CD8-positive, alpha-beta memory T cell (primary cell): Measurements from ENCODE around the gene PDIA6. TPM values are rescaled to one million over a fixed set of nuclear protein-coding genes. Genes with fewer than 3 reads are reported as not detected.
"Not testable (repeated sequence)": the region's sequence is repeated elsewhere in the genome, so short reads cannot be mapped to it uniquely, and the experiment has no call there.

Source experiments
- CTCF ChIA-PET: fragments of 350-600 bp; sonication (Branson Sonifier 250); formaldehyde crosslinking; loops from one replicate; lab custom pipeline; 2021; ENCODE audit warnings: antibody characterized with exemption; lab: Charles Lee
- POLR2A ChIA-PET: fragments of 350-600 bp; sonication (Branson Sonifier 250); formaldehyde crosslinking; loops from one replicate; lab custom pipeline; 2021; ENCODE audit warnings: antibody characterized with exemption; lab: Charles Lee
- DNase-seq, 5 donors: peaks; one replicate each; pipeline versions ENCODE4 v3.0.0 to v3.0.0-alpha.2; 2020 to 2022; ENCODE audit warnings: mixed read lengths in 1 of 5
- H3K27ac ChIP-seq: one replicate; pipeline ENCODE4 v1.7.0; 2013; ENCODE audit warnings: low read depth, mild to moderate bottlenecking, low read length, moderate library complexity
- H3K27me3 ChIP-seq: 2 replicates; pipeline ENCODE4 v1.7.0; 2013; ENCODE audit warnings: low read length, mild to moderate bottlenecking; ENCODE audit not compliant: insufficient read depth, poor library complexity, severe bottlenecking
- H3K36me3 ChIP-seq: 2 replicates; pipeline ENCODE4 v1.7.0; 2013; ENCODE audit warnings: mild to moderate bottlenecking, low read length, moderate library complexity; ENCODE audit not compliant: insufficient read depth
- H3K4me1 ChIP-seq: 2 replicates; pipeline ENCODE4 v1.7.0; 2013; ENCODE audit warnings: mild to moderate bottlenecking, low read length, moderate library complexity; ENCODE audit not compliant: insufficient read depth
- H3K4me3 ChIP-seq: 2 replicates; pipeline ENCODE4 v1.7.0; 2013; ENCODE audit warnings: mild to moderate bottlenecking, low read length
- H3K9me3 ChIP-seq: 2 replicates; pipeline ENCODE4 v1.7.0; 2013; ENCODE audit warnings: mild to moderate bottlenecking, low read length
- H3K27ac Mint-ChIP-seq, 8 donors: one replicate each; pipeline ENCODE4 v1.8.0; 2020 to 2021; ENCODE audit warnings: mixed read lengths in 8 of 8, mild to moderate bottlenecking in 6 of 8, inconsistent platforms in 3 of 8, moderate library complexity in 3 of 8
- H3K27me3 Mint-ChIP-seq, 2 donors: one replicate each; pipeline ENCODE4 v1.8.0; 2020 to 2021; ENCODE audit warnings: mixed read lengths in 2 of 2, mild to moderate bottlenecking in 1 of 2, moderate library complexity in 1 of 2
- H3K36me3 Mint-ChIP-seq, 3 donors: one replicate each; pipeline ENCODE4 v1.8.0; 2020 to 2021; ENCODE audit warnings: mixed read lengths in 3 of 3, inconsistent platforms in 1 of 3, mild to moderate bottlenecking in 1 of 3
- H3K4me1 Mint-ChIP-seq, 3 donors: one replicate each; pipeline ENCODE4 v1.8.0; 2020 to 2021; ENCODE audit warnings: mixed read lengths in 3 of 3, inconsistent platforms in 1 of 3, mild to moderate bottlenecking in 1 of 3
- H3K4me3 Mint-ChIP-seq, 7 donors: one replicate each; pipeline ENCODE4 v1.8.0; 2020 to 2021; ENCODE audit warnings: mixed read lengths in 7 of 7, mild to moderate bottlenecking in 6 of 7, moderate library complexity in 4 of 7, inconsistent platforms in 2 of 7
- H3K9me3 Mint-ChIP-seq, 5 donors: one replicate each; pipeline ENCODE4 v1.8.0; 2020 to 2022; ENCODE audit warnings: mixed read lengths in 5 of 5, mild to moderate bottlenecking in 3 of 5, moderate library complexity in 2 of 5, inconsistent platforms in 1 of 5
- polyA plus RNA-seq: library from polyadenylated mRNA; unstranded; fragments of 300-500 nt; fragmentation: Illumina TruSeq; gene quantifications from one replicate; pipeline ENCODE4 v1.2.3, GENCODE V29; 2021
- total RNA-seq, 2 experiments: library from RNA; stranded (reverse); gene quantifications; one replicate each; pipeline ENCODE4 v1.2.3, GENCODE V29; 2021

PDIA6 gene
- total and polyA plus RNA-seq, 3 experiments from 2014 or later: 158 to 181 (median 178) TPM

DNA sequence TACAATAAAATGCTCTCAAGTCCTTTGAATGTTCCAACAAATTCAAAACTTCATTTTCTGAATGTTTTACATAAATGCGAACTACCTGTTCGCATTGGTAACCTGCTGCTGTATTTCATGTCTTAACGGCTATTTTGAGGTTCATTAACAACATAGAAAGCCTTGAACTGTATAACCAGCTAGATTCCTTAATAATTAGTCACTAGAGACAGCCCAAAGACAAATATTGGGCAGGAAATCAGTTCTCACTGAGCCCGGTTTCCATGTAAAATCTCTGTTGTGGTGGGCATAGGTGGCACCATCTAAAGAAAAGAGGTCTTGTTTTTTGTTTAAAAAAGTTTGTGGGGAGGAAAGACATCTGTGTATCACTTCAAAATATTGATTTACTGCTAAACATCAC, 29.2 kb downstream of the PDIA6 start:
- CTCF ChIA-PET: no interaction called here
- H3K4me3 Mint-ChIP-seq: no peak overlapping the region
- peaks cover 9 to 86% (median 37%) of the 10 kb centered on the region in 3 donors for H3K36me3 Mint-ChIP-seq

DNA sequence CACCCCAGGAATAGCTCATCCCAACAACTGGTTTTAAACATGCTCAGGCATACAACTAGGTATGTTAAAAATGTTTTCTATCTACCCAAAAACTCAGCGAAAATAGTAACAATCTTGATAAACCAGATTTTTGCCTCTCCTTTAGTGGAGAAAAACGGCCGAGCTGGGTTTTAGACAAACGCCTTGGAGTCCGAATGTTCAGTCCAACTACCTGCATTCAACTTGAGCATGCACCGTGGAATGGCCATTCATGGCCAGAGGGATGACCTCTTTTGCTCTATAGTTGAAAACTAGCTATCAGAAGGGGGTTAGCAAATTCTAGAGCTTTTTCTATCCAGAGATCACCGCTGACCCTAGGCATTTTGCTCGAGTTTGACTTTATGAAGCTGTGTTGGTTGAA, 30.8 kb downstream of the PDIA6 start:
- H3K4me3 Mint-ChIP-seq: no peak overlapping the region
- Histone ChIP-seq H3K27ac (no peak overlapping the region), H3K4me1 (no peaks in the 10 kb centered on the region), H3K9me3 (no peaks in the 10 kb centered on the region), H3K36me3 (peaks cover 46% of the 10 kb centered on the region), H3K27me3 (no peaks in the 10 kb centered on the region), H3K4me3 (no peak overlapping the region)
- H3K36me3 Mint-ChIP-seq: peaks cover 6 to 73% (median 23%) of the 10 kb centered on the region in 3 donors
- ChIA-PET CTCF (no interaction called here), POLR2A (no interaction called here)
- no peak for DNase-seq
- no peaks in the 10 kb centered on the region for H3K27me3 Mint-ChIP-seq
- no peak overlapping the region for H3K27ac Mint-ChIP-seq
- H3K4me1 Mint-ChIP-seq: no peaks in the 10 kb centered on the region
- no peaks in the 10 kb centered on the region for H3K9me3 Mint-ChIP-seq

More for the DNA sequence above, 29.2 kb downstream of the PDIA6 start:
- Histone ChIP-seq H3K9me3 (no peaks in the 10 kb centered on the region), H3K27me3 (no peaks in the 10 kb centered on the region), H3K36me3 (peaks cover 53% of the 10 kb centered on the region), H3K4me3 (no peak overlapping the region), H3K27ac (no peak overlapping the region), H3K4me1 (no peaks in the 10 kb centered on the region)
- H3K4me1 Mint-ChIP-seq: peaks cover 0 to 4% (median 0%) of the 10 kb centered on the region in 3 donors
- peak overlapping the region in 1 of 8 donors; percentile 56 for H3K27ac Mint-ChIP-seq
- H3K9me3 Mint-ChIP-seq: no peaks in the 10 kb centered on the region
- POLR2A ChIA-PET: no interaction called here
- no peaks in the 10 kb centered on the region for H3K27me3 Mint-ChIP-seq
- DNase-seq: no peak

DNA sequence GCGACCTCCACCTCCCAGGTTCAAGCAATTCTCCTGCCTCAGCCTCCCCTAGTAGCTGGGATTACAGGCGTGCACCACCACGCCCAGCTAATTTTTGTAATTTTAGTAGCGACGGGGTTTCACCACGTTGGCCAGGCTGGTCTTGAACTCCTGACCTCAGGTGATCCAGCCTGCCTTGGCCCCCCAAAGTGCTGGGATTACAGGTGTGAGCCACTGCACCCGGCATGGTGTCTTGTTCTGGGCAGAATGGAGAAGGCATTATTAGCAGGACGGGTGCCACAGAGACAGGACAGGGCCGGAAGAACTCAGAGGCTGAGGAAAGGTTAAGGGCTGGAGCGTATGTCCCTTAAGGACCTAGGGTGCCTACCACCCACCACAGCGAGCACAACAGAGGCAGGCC, 31.8 kb downstream of the PDIA6 start:
- peaks cover 39% of the 10 kb centered on the region for H3K36me3 ChIP-seq
- H3K9me3 Mint-ChIP-seq, CTCF ChIA-PET, DNase-seq, H3K27me3 ChIP-seq, H3K27me3 Mint-ChIP-seq, H3K4me3 ChIP-seq, POLR2A ChIA-PET, H3K4me1 ChIP-seq, H3K9me3 ChIP-seq, H3K27ac ChIP-seq, H3K27ac Mint-ChIP-seq, H3K4me3 Mint-ChIP-seq, H3K4me1 Mint-ChIP-seq: not testable (repeated sequence)
- peaks cover 0 to 64% (median 19%) of the 10 kb centered on the region in 3 donors for H3K36me3 Mint-ChIP-seq

DNA sequence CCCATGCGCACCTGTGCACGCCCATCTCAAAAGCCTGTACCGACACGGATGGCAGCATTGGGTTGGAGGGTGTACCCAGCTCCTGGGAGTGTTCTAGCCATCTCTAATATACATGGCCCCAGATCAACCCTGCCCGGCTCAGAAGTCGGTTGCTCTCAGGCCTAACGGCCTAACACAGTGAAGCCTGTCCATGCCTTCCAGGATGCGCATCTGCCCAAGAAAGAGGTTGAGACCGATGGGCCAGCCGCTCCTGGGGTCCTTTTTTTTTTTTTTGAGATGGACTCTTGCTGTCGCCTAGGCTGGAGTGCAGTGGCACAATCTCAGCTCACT, 32.1 kb downstream of the PDIA6 start:
- Histone ChIP-seq H3K4me1 (no peaks in the 10 kb centered on the region), H3K27me3 (no peaks in the 10 kb centered on the region), H3K27ac (no peak overlapping the region), H3K36me3 (peaks cover 37% of the 10 kb centered on the region), H3K9me3 (no peaks in the 10 kb centered on the region), H3K4me3 (no peak overlapping the region)
- ChIA-PET CTCF (no interaction called here), POLR2A (no interaction called here)
- no peak for DNase-seq
- Mint-ChIP-seq H3K27me3 (no peaks in the 10 kb centered on the region), H3K4me1 (no peaks in the 10 kb centered on the region), H3K36me3 (peaks cover 0 to 61% (median 19%) of the 10 kb centered on the region in 3 donors), H3K9me3 (no peaks in the 10 kb centered on the region), H3K4me3 (no peak overlapping the region), H3K27ac (peak overlapping the region in 1 of 8 donors; percentile 15)

DNA sequence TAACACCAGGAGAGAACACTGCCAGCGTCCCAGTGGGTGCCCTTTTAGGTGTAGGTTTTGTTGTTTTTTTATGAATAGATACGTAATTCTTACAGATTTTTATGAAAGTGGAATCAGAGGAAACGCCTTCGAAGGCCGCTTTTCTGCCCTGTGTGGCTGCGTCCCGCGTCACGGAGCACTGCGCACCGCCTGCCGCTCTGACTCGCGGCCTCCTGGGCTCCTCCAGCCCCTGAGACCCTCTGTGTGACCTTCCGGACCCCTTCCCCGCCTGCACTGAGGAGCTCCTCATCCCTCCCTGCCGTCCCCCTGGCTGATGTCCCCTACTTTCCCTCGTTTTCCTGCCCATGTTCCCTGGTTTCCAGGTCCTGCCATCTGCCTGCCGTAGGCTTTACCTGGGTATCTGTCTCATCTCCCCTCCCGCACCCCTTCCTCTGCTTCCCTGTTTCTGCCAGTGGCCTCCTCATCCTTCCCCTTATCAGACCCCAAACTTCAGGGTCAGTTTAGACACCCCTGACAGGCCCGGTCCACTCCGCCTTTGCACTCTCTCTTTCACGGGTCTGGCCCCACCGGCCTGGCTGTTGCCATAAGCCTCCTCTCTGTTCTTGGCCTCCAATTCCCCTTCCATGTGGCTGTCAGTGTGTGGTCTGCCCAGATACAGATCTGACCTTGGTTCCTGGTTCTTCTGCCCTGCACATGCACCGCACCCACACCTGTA, 32.7 kb downstream of the PDIA6 start:
- no peak overlapping the region for H3K27ac ChIP-seq
- no peaks in the 10 kb centered on the region for H3K27me3 ChIP-seq
- POLR2A ChIA-PET: no interaction called here
- H3K27ac Mint-ChIP-seq: peak overlapping the region in 2 of 8 donors; percentile 15 to 78
- no peak overlapping the region for H3K4me3 ChIP-seq
- no peaks in the 10 kb centered on the region for H3K9me3 ChIP-seq
- H3K4me1 Mint-ChIP-seq: no peaks in the 10 kb centered on the region
- H3K9me3 Mint-ChIP-seq: no peaks in the 10 kb centered on the region
- CTCF ChIA-PET: no interaction called here
- H3K4me1 ChIP-seq: no peaks in the 10 kb centered on the region
- no peaks in the 10 kb centered on the region for H3K27me3 Mint-ChIP-seq
- H3K36me3 ChIP-seq: peaks cover 31% of the 10 kb centered on the region
- H3K4me3 Mint-ChIP-seq: no peak overlapping the region
- DNase-seq: no peak
- peaks cover 0 to 56% (median 13%) of the 10 kb centered on the region in 3 donors for H3K36me3 Mint-ChIP-seq

DNA sequence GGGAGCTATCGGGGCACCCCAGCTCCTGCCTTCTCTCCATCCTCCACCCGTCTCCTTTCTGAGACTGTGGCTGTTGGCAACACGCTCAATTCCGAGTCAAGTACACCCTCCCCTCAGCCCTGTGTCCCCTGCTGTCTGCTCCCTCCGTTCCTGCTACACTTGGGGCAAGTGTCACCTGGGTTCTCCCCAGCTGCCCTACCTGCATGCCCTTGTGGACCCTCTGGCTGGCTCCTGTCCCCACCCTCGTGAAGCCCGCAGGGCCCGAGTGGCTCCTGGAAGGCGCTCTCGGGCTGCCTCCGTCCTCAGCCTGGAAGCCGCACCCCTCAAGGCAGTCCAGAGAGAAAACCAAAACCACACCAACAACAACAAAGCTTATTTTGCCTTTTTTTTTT, 33.9 kb downstream of the PDIA6 start:
- H3K27ac Mint-ChIP-seq: no peak overlapping the region
- no peak for DNase-seq
- Histone ChIP-seq H3K9me3 (no peaks in the 10 kb centered on the region), H3K4me1 (no peaks in the 10 kb centered on the region), H3K4me3 (no peak overlapping the region), H3K27ac (no peak overlapping the region), H3K27me3 (no peaks in the 10 kb centered on the region), H3K36me3 (peaks cover 19% of the 10 kb centered on the region)
- ChIA-PET CTCF (no interaction called here), POLR2A (no interaction called here)
- no peaks in the 10 kb centered on the region for H3K27me3 Mint-ChIP-seq
- H3K36me3 Mint-ChIP-seq: peaks cover 0 to 43% (median 11%) of the 10 kb centered on the region in 3 donors
- H3K9me3 Mint-ChIP-seq: no peaks in the 10 kb centered on the region
- no peak overlapping the region for H3K4me3 Mint-ChIP-seq
- no peaks in the 10 kb centered on the region for H3K4me1 Mint-ChIP-seq

DNA sequence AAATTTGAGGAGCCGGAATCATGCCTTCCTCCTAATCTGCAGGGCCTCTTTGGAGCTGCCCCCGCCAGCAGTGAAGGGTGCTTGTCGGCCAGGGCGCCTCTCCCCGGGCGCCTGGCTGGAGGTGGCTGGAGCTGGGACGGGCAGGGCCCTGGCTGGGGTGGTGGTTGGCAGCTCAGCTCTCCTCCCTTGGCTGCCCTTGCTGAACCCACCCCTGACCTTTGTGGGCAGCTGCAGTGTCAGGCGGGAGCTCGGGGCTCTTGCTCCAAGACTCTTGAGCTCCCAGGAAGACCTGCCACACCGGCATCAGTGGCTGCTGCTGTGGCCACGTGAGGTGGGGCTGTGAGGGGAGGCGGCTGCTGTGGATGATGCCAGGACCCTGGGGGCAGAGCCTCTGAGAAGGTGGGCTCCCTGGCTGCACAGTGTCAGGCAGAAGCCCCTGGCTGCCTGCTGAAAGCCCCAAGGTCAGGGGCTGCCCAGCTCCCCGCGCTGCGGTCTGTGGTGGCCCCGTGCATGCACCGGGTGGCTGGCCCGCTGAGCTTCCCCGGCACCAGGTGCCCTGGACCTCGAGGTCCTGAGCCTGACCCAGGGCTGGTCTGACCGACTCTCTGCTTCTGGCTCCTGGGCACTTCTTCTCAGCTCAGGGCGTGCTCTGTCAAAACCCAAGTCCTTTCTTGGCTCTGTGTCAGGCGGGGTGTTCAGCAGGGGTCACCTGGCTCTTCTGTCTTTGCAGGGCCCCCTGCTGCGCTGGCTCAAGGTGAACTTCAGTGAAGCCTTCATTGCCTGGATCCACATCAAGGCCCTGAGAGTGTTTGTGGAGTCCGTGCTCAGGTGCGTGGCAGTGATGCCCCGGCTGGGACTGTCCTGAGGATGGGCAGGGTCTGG, 34.5 kb downstream of the PDIA6 start:
- Histone ChIP-seq H3K36me3 (peaks cover 13% of the 10 kb centered on the region), H3K4me3 (no peak overlapping the region), H3K4me1 (no peaks in the 10 kb centered on the region), H3K27me3 (no peaks in the 10 kb centered on the region), H3K27ac (no peak overlapping the region), H3K9me3 (no peaks in the 10 kb centered on the region)
- H3K27ac Mint-ChIP-seq: peak overlapping the region in 1 of 8 donors; percentile 82
- no peaks in the 10 kb centered on the region for H3K4me1 Mint-ChIP-seq
- ChIA-PET CTCF (no interaction called here), POLR2A (no interaction called here)
- H3K36me3 Mint-ChIP-seq: peaks cover 0 to 37% (median 6%) of the 10 kb centered on the region in 3 donors
- H3K27me3 Mint-ChIP-seq: no peaks in the 10 kb centered on the region
- no peak for DNase-seq
- no peaks in the 10 kb centered on the region for H3K9me3 Mint-ChIP-seq
- H3K4me3 Mint-ChIP-seq: no peak overlapping the region

DNA sequence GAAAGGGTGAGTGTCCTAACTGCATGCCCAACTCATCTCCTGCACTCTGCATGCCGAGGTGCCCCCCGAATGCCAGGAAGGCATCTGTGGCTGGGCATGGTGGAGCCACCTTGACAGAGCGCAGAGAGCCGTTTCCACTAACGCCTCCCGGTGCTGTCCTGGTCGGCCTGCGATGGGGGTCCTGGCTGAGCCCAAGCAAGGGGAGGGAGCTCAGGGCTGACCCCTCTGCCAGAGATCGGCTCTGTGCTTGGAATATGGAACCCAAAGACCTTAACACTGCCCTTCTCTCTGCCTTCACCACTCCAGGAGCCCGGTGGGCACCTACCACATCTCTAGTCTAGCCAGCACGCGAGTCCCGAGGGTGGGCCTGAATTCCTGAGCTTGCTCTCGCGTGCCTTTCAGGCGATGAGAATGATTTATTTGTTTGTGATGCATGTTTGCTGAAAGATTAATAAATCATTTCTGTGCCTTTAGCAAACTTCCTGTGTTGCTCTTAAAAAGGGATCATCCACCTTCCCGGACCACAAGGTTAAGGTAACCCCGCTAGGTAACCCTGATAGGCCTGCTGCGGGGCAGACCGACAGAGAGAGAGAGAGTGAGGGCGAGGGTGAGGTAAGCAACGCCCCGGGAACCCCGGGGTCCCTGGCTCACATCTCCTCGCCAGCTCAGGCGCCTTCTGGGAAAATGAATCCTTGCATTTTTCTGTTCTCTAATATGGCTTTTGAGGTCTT, 35.3 kb downstream of the PDIA6 start:
- H3K27me3 ChIP-seq: no peaks in the 10 kb centered on the region
- no peak overlapping the region for H3K27ac ChIP-seq
- H3K4me1 Mint-ChIP-seq: no peaks in the 10 kb centered on the region
- ChIA-PET POLR2A (no interaction called here), CTCF (no interaction called here)
- no peak overlapping the region for H3K4me3 ChIP-seq
- peaks cover 0 to 31% (median 2%) of the 10 kb centered on the region in 3 donors for H3K36me3 Mint-ChIP-seq
- peak overlapping the region in 2 of 8 donors; percentile 42 to 82 for H3K27ac Mint-ChIP-seq
- H3K4me3 Mint-ChIP-seq: no peak overlapping the region
- no peaks in the 10 kb centered on the region for H3K27me3 Mint-ChIP-seq
- no peaks in the 10 kb centered on the region for H3K9me3 Mint-ChIP-seq
- H3K9me3 ChIP-seq: no peaks in the 10 kb centered on the region
- no peak for DNase-seq
- no peaks in the 10 kb centered on the region for H3K4me1 ChIP-seq
- H3K36me3 ChIP-seq: peaks cover 9% of the 10 kb centered on the region
